ENCODE data around the gene C1QTNF4. TPM values are rescaled to one million over a fixed set of nuclear protein-coding genes. Genes with fewer than 3 reads are reported as not detected.

The C1QTNF4 gene
- total RNA-seq (2013), result 0.17 TPM
- polyA plus RNA-seq, result under 1 TPM in 1 of 3 donors, not detected in 2; 0.84 TPM
- 0.55 and 0.56 TPM in 2 replicates for polyA minus RNA-seq
- total RNA-seq, result 0 to 0.33 (median 0.14) reads per million in 11 experiments

DNA sequence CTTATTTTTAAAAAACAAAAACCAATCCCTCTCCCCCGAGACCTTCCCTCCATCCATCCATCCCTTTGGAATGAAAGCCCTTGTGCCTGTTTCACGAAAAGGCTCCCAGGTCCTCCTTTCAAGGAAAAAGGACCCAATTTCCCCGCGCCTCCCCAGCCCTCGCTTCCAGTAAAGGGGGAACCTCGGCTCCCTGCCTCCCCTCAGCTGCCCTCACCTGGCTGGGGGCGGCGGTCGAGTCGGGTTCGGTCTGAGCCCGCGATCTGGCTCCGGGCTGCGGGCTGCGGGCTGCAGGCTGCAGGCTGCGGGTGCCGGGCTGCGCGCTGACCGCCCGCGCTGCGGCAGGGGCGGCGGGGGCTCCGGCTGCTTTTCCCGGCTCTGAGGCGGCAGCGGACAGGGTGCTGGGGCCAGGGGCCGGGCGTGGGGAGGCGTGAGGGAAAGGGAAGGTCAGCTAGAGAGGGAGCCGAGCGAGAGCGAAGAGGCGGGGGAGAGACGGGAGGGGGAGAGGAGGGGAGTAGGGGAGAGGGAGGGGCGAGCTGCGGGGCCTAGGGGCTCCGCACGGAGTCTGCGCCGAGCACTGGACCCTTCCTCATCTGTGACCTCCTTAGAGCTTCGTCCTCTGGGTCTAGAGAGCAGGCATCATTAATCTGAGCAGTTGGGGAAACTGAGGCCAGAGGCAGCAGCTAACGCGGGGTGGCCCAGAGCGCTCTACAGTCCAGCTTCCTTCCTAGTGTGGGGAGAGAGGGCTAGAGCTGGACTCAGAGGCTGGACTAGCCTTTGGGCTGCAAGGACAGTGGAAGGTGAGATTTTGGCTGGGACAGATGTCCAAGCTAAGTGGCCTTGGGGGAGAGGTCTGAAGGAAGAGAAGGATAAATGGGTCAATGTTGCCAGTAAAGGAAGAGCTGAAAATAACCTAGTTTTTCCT, at the start of gene C1QTNF4:
C1QTNF4 (minus strand) TSS at position 478 of the 922 bp plus-strand sequence. CDS start 3,601 bp downstream, outside the sequence.
- intact Hi-C loops (cut with micrococcal nuclease), result no loop called here
- Histone ChIP-seq H4K20me1 (ENCODE audit: insufficient read depth, low read length) (no peaks in the 10 kb centered on the region), H3K4me2 (replicated peaks; ENCODE audit: extremely low read depth, low read length, poor library complexity, severe bottlenecking) (peak within 1 kb of the TSS; percentile 52), H2AFZ (ENCODE audit: insufficient read depth, low read depth, low read length, poor library complexity, severe bottlenecking) (peak within 1 kb of the TSS; percentile 21), H3K9me3 (replicated peaks in 1 of 2; ENCODE audit: control insufficient read depth in 1 of 2, insufficient read depth in 1 of 2, low read length in 2 of 2) (peaks cover 0 to 6% of the 10 kb centered on the region in 2 donors), H3K27me3 (ENCODE audit: control insufficient read depth in 2 of 2, insufficient read depth in 2 of 2, low read length in 2 of 2) (peaks cover 16 to 29% of the 10 kb centered on the region in 2 donors), H3K4me3 (replicated peaks in 1 of 3; ENCODE audit: low read depth in 2 of 3, low read length in 3 of 3) (peak within 1 kb of the TSS in 1 of 3 experiments; percentile 48), H3K27ac (ENCODE audit: low read depth in 1 of 2, low read length in 2 of 2) (no peak within 1 kb of the TSS), H3K9ac (ENCODE audit: insufficient read depth, low read length, poor library complexity, severe bottlenecking) (peak within 1 kb of the TSS; percentile 21), H3K36me3 (replicated peaks in 1 of 2; ENCODE audit: control insufficient read depth in 1 of 2, insufficient read depth in 2 of 2, low read length in 2 of 2) (no peaks in the 10 kb centered on the region), H3K4me1 (ENCODE audit: control insufficient read depth in 1 of 2, insufficient read depth in 2 of 2, low read length in 2 of 2) (peaks cover 15 to 27% of the 10 kb centered on the region in 2 donors), H3K79me2 (ENCODE audit: insufficient read depth, low read length) (peaks cover 4% of the 10 kb centered on the region)
- Mint-ChIP-seq H3K36me3 (peaks cover 0 to 9% of the 10 kb centered on the region in 2 donors), H3K27me3 (ENCODE audit: low read depth in 3 of 3) (peaks cover 29 to 37% (median 30%) of the 10 kb centered on the region in 3 donors), H3K4me3 (peak within 1 kb of the TSS; percentile 34 to 82), H3K4me1 (peaks cover 29% of the 10 kb centered on the region), H3K27ac (peak within 1 kb of the TSS in 3 of 7 donors; percentile 6 to 42 (median 41)), H3K9me3 (peaks cover 0 to 12% (median 3%) of the 10 kb centered on the region in 7 donors)
- 2% methylated on average over 47 of the region's 48 CpGs for WGBS (ENCODE audit: insufficient coverage)
- TF ChIP-seq, protein P1, sequence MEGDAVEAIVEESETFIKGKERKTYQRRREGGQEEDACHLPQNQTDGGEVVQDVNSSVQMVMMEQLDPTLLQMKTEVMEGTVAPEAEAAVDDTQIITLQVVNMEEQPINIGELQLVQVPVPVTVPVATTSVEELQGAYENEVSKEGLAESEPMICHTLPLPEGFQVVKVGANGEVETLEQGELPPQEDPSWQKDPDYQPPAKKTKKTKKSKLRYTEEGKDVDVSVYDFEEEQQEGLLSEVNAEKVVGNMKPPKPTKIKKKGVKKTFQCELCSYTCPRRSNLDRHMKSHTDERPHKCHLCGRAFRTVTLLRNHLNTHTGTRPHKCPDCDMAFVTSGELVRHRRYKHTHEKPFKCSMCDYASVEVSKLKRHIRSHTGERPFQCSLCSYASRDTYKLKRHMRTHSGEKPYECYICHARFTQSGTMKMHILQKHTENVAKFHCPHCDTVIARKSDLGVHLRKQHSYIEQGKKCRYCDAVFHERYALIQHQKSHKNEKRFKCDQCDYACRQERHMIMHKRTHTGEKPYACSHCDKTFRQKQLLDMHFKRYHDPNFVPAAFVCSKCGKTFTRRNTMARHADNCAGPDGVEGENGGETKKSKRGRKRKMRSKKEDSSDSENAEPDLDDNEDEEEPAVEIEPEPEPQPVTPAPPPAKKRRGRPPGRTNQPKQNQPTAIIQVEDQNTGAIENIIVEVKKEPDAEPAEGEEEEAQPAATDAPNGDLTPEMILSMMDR (IDR thresholded peaks at IDR 0.05), result no peak
- DNase-seq, result no peak

GRCh38 chr11:47642099-47642855, 48.1 kb upstream of the C1QTNF4 start, which contains the start of gene MTCH2:
TSS of gene MTCH2 (minus strand) at chr11:47642559. CDS start at chr11:47642465, 94 bp downstream.
- no peaks in the 10 kb centered on the region for H3K9me3 ChIP-seq (replicated peaks in 1 of 2; ENCODE audit: control insufficient read depth in 1 of 2, insufficient read depth in 1 of 2, low read length in 2 of 2)
- no peaks in the 10 kb centered on the region for H4K20me1 ChIP-seq (ENCODE audit: insufficient read depth, low read length)
- H3K4me1 ChIP-seq (ENCODE audit: control insufficient read depth in 1 of 2, insufficient read depth in 2 of 2, low read length in 2 of 2), result peaks cover 14 to 22% of the 10 kb centered on the region in 2 donors
- peaks cover 16 to 24% of the 10 kb centered on the region in 2 donors for H3K36me3 ChIP-seq (replicated peaks in 1 of 2; ENCODE audit: control insufficient read depth in 1 of 2, insufficient read depth in 2 of 2, low read length in 2 of 2)
- WGBS (ENCODE audit: insufficient coverage), result under 1% methylated on average over 77 of the region's 78 CpGs
- H3K4me3 Mint-ChIP-seq, result peak within 1 kb of the TSS; percentile 81 to 97
- H3K79me2 ChIP-seq (ENCODE audit: insufficient read depth, low read length), result peaks cover 36% of the 10 kb centered on the region
- peak within 1 kb of the TSS; percentile 97 for H3K9ac ChIP-seq (ENCODE audit: insufficient read depth, low read length, poor library complexity, severe bottlenecking)
- H3K27me3 Mint-ChIP-seq (ENCODE audit: low read depth in 3 of 3), result peaks cover 0 to 3% (median 1%) of the 10 kb centered on the region in 3 donors
- H3K27ac Mint-ChIP-seq, result peak within 1 kb of the TSS; percentile 94 to 98 (median 97)
- H3K27me3 ChIP-seq (ENCODE audit: control insufficient read depth in 2 of 2, insufficient read depth in 2 of 2, low read length in 2 of 2), result no peaks in the 10 kb centered on the region
- intact Hi-C loops (cut with micrococcal nuclease), result loop anchor here (2.0 to 5.0 kb wide), 2 partner anchors 125 kb away; partner anchors contain the start of gene FNBP4 (in 2 of the 2)
- peaks cover 16% of the 10 kb centered on the region for H3K4me1 Mint-ChIP-seq
- TF ChIP-seq, protein P1 (IDR thresholded peaks at IDR 0.05), result no peak
- no peaks in the 10 kb centered on the region for H3K9me3 Mint-ChIP-seq
- peak within 1 kb of the TSS; percentile 88 for H3K4me2 ChIP-seq (replicated peaks; ENCODE audit: extremely low read depth, low read length, poor library complexity, severe bottlenecking)
- peak within 1 kb of the TSS; percentile 99 for H2AFZ ChIP-seq (ENCODE audit: insufficient read depth, low read depth, low read length, poor library complexity, severe bottlenecking)
- peak; percentile 94 to 98 (median 98) for DNase-seq
- H3K27ac ChIP-seq (ENCODE audit: low read depth in 1 of 2, low read length in 2 of 2), result peak within 1 kb of the TSS; percentile 81 to 97
- H3K4me3 ChIP-seq (replicated peaks in 1 of 3; ENCODE audit: low read depth in 2 of 3, low read length in 3 of 3), result peak within 1 kb of the TSS; percentile 62 to 94 (median 87)
- H3K36me3 Mint-ChIP-seq, result peaks cover 22 to 24% of the 10 kb centered on the region in 2 donors

All from CD14-positive monocyte (primary cell).